Neuronal stem cell (in vitro differentiated cells): ENCODE data around the gene PPIL3.

Source experiments
- DNase-seq: peaks from one replicate; pipeline ENCODE4 v3.0.0-alpha.2; 2013; ENCODE audit warnings: low spot score
- H2AFZ ChIP-seq: one replicate; pipeline ENCODE4 v1.6.1; 2013; ENCODE audit warnings: mild to moderate bottlenecking, low read length, inconsistent platforms
- H2AK5ac ChIP-seq: 2 replicates; pipeline ENCODE4 v1.6.1; 2013; ENCODE audit warnings: low read depth, mild to moderate bottlenecking, inconsistent platforms, low read length, moderate library complexity, mixed read lengths
- H2BK120ac ChIP-seq: 2 replicates; pipeline ENCODE4 v1.6.1; 2013; ENCODE audit warnings: low read depth, mild to moderate bottlenecking, inconsistent platforms, low read length, moderate library complexity, mixed read lengths
- H2BK12ac ChIP-seq: one replicate; pipeline ENCODE4 v1.6.1; 2013; ENCODE audit warnings: low read length, inconsistent platforms
- H2BK15ac ChIP-seq: 2 replicates; pipeline ENCODE4 v1.6.1; 2013; ENCODE audit warnings: mild to moderate bottlenecking, low read length, inconsistent platforms, mixed read lengths
- H2BK5ac ChIP-seq: one replicate; pipeline ENCODE4 v1.6.1; 2013; ENCODE audit warnings: inconsistent platforms, mild to moderate bottlenecking, low read length, moderate library complexity
- H3K14ac ChIP-seq: one replicate; pipeline ENCODE4 v1.6.1; 2013; ENCODE audit warnings: low read length, inconsistent platforms
- H3K18ac ChIP-seq: 2 replicates; pipeline ENCODE4 v1.6.1; 2013; ENCODE audit warnings: low read length, inconsistent platforms
- H3K23ac ChIP-seq: 2 replicates; pipeline ENCODE4 v1.6.1; 2013; ENCODE audit warnings: low read depth, mild to moderate bottlenecking, mixed read lengths, low read length, inconsistent platforms; ENCODE audit not compliant: poor library complexity
- H3K27ac ChIP-seq: replicated peaks from 3 replicates; pipeline ENCODE4 v1.5.1; 2013; ENCODE audit warnings: low read length, inconsistent platforms
- H3K27me3 ChIP-seq, 3 experiments: 2 replicates each; pipeline ENCODE4 v1.6.1; 2013; ENCODE audit warnings: low read length in 3 of 3, mild to moderate bottlenecking in 2 of 3, inconsistent platforms in 1 of 3, low read depth in 1 of 3, mixed read lengths in 1 of 3, moderate library complexity in 1 of 3; ENCODE audit not compliant: control insufficient read depth in 3 of 3, insufficient read depth in 3 of 3
- H3K36me3 ChIP-seq, 2 donors: replicated peaks in 1 of 2; 2 replicates each; pipeline ENCODE4 v1.6.1; 2013; ENCODE audit warnings: low read length in 2 of 2; ENCODE audit not compliant: control insufficient read depth in 2 of 2, insufficient read depth in 2 of 2
- H3K4ac ChIP-seq: 2 replicates; pipeline ENCODE4 v1.6.1; 2013; ENCODE audit warnings: inconsistent platforms, mild to moderate bottlenecking, low read length, moderate library complexity
- H3K4me1 ChIP-seq, 2 donors: 1 replicate in 1 of 2; 2 replicates in 1 of 2; pipeline ENCODE4 v1.6.1; 2013; ENCODE audit warnings: low read length in 2 of 2, low read depth in 1 of 2; ENCODE audit not compliant: control insufficient read depth in 2 of 2, insufficient read depth in 1 of 2
- H3K4me2 ChIP-seq: one replicate; pipeline ENCODE4 v1.6.1; 2013; ENCODE audit warnings: mild to moderate bottlenecking, low read length, inconsistent platforms; ENCODE audit not compliant: insufficient read depth, poor library complexity, severe bottlenecking
- H3K4me3 ChIP-seq, 2 donors: 2 replicates each; pipeline ENCODE4 v1.5.1; 2013; ENCODE audit warnings: low read length in 2 of 2, mild to moderate bottlenecking in 2 of 2, inconsistent platforms in 1 of 2, moderate library complexity in 1 of 2
- H3K79me1 ChIP-seq: one replicate; pipeline ENCODE4 v1.6.1; 2013; ENCODE audit warnings: low read depth, mild to moderate bottlenecking, inconsistent platforms, low read length, moderate library complexity
- H3K9ac ChIP-seq: one replicate; pipeline ENCODE4 v1.6.1; 2013; ENCODE audit warnings: mild to moderate bottlenecking, low read depth, low read length, inconsistent platforms; ENCODE audit not compliant: poor library complexity
- H3K9me3 ChIP-seq, 2 donors: replicated peaks in 1 of 2; 2 replicates each; pipeline versions ENCODE3 to v1.6.1; 2013; ENCODE audit warnings: low read length in 2 of 2, mild to moderate bottlenecking in 2 of 2, inconsistent platforms in 1 of 2, low read depth in 1 of 2, mixed read lengths in 1 of 2, moderate library complexity in 1 of 2; ENCODE audit not compliant: control insufficient read depth in 2 of 2, insufficient read depth in 1 of 2
- H4K8ac ChIP-seq: one replicate; pipeline ENCODE4 v1.6.1; 2013; ENCODE audit warnings: low read depth, mild to moderate bottlenecking, inconsistent platforms, low read length, moderate library complexity
- H4K91ac ChIP-seq: one replicate; pipeline ENCODE4 v1.6.1; 2013; ENCODE audit warnings: low read length, low read depth, mild to moderate bottlenecking, inconsistent platforms; ENCODE audit not compliant: poor library complexity
- WGBS, 2 donors: extraction: QIAGEN DNeasy Blood & Tissue Kit; methylation state at CpG; one replicate each; pipeline ENCODE4 v1.1.7; 2013; ENCODE audit warnings: missing lambda C conversion rate in 2 of 2, mixed read lengths in 1 of 2; ENCODE audit not compliant: insufficient read length in 2 of 2, insufficient replicate concordance in 1 of 2; ENCODE audit errors: extremely low coverage in 2 of 2; 5-methylcytosine and 5-hydroxymethylcytosine counted together

Gene PPIL3

DNA sequence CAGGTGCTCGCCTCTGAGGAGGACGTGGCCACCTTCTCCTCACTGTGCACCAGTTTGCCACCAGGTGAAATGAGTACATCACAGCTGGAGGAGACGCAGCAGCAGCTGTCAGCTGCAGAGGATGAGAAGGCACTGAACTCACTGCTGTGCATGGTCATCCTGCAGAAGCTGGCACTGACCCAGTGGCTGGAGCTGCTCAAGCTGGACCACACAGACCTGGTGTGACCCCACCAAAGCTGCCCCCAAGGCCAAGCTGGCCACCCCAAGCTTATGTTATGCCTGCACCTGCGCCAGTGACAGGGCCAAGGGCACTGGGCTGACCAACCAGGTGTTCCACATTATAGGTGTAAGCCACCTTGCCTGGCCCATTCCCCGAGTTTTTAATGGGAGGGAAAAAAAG is 43.7 kb downstream of the PPIL3 start:
- H3K23ac ChIP-seq: no peak overlapping the region
- no peak overlapping the region for H3K4me2 ChIP-seq
- no peak overlapping the region for H2BK5ac ChIP-seq
- DNase-seq: no peak
- H3K79me1 ChIP-seq: no peaks in the 10 kb centered on the region
- H2AK5ac ChIP-seq: peak overlapping the region; percentile 66
- H3K14ac ChIP-seq: no peak overlapping the region
- no peak overlapping the region for H3K4me3 ChIP-seq
- no peak overlapping the region for H2BK12ac ChIP-seq
- H3K18ac ChIP-seq: no peak overlapping the region
- H3K27me3 ChIP-seq: no peaks in the 10 kb centered on the region
- WGBS, 2 donors: no CpG with 5 or more reads among the region's 5 CpGs
- H2AFZ ChIP-seq: no peak overlapping the region
- no peak overlapping the region for H2BK15ac ChIP-seq
- H3K9ac ChIP-seq: no peak overlapping the region
- H4K91ac ChIP-seq: no peak overlapping the region
- no peak overlapping the region for H3K27ac ChIP-seq
- no peak overlapping the region for H2BK120ac ChIP-seq
- no peak overlapping the region for H4K8ac ChIP-seq
- no peaks in the 10 kb centered on the region for H3K4me1 ChIP-seq
- H3K36me3 ChIP-seq: no peaks in the 10 kb centered on the region
- H3K4ac ChIP-seq: no peak overlapping the region
- no peaks in the 10 kb centered on the region for H3K9me3 ChIP-seq

- H4K8ac ChIP-seq: no peak overlapping the region
- peak overlapping the region; percentile 11 for H3K23ac ChIP-seq
- no peak overlapping the region for H3K14ac ChIP-seq
- H3K79me1 ChIP-seq: no peaks in the 10 kb centered on the region
- no peak overlapping the region for H3K27ac ChIP-seq
- H3K18ac ChIP-seq: peak overlapping the region; percentile 72
- no peaks in the 10 kb centered on the region for H3K9me3 ChIP-seq
- no peak overlapping the region for H3K4me2 ChIP-seq
- WGBS, 2 donors: no CpG with 5 or more reads among the region's 24 CpGs
- no peaks in the 10 kb centered on the region for H3K27me3 ChIP-seq
- no peak overlapping the region for H2BK15ac ChIP-seq
- no peak overlapping the region for H2BK120ac ChIP-seq
- no peak overlapping the region for H3K4ac ChIP-seq
- H3K9ac ChIP-seq: no peak overlapping the region
- H2AK5ac ChIP-seq: no peak overlapping the region
- no peak overlapping the region for H2AFZ ChIP-seq
- H2BK5ac ChIP-seq: no peak overlapping the region
- no peaks in the 10 kb centered on the region for H3K4me1 ChIP-seq
- H3K36me3 ChIP-seq: no peaks in the 10 kb centered on the region
- no peak overlapping the region for H2BK12ac ChIP-seq
- H4K91ac ChIP-seq: no peak overlapping the region
- peak overlapping the region in 1 of 2 donors; percentile 30 for H3K4me3 ChIP-seq
- DNase-seq: no peak
These were observed 44.6 kb downstream of the PPIL3 start for GRCh38 chr2:200843993-200844948.

- H3K4me1 ChIP-seq: no peaks in the 10 kb centered on the region
- no CpG with 5 or more reads among the region's 3 CpGs for WGBS, 2 donors
- no peak for DNase-seq
- no peak overlapping the region for H2BK12ac ChIP-seq
- H3K4me3 ChIP-seq: peak overlapping the region in 1 of 2 donors; percentile 5
- H4K91ac ChIP-seq: no peak overlapping the region
- no peak overlapping the region for H4K8ac ChIP-seq
- H3K4me2 ChIP-seq: no peak overlapping the region
- H2AFZ ChIP-seq: no peak overlapping the region
- H3K4ac ChIP-seq: no peak overlapping the region
- no peak overlapping the region for H3K23ac ChIP-seq
- H2BK15ac ChIP-seq: no peak overlapping the region
- no peak overlapping the region for H3K14ac ChIP-seq
- H3K9ac ChIP-seq: no peak overlapping the region
- H3K36me3 ChIP-seq: no peaks in the 10 kb centered on the region
- no peak overlapping the region for H2BK120ac ChIP-seq
- peaks cover 0 to 3% of the 10 kb centered on the region in 2 donors for H3K9me3 ChIP-seq
- no peaks in the 10 kb centered on the region for H3K27me3 ChIP-seq
- H2AK5ac ChIP-seq: no peak overlapping the region
- H2BK5ac ChIP-seq: no peak overlapping the region
- H3K79me1 ChIP-seq: no peaks in the 10 kb centered on the region
- H3K27ac ChIP-seq: no peak overlapping the region
- H3K18ac ChIP-seq: no peak overlapping the region
These were observed 49.4 kb downstream of the PPIL3 start for GRCh38 chr2:200839513-200839912.

DNA sequence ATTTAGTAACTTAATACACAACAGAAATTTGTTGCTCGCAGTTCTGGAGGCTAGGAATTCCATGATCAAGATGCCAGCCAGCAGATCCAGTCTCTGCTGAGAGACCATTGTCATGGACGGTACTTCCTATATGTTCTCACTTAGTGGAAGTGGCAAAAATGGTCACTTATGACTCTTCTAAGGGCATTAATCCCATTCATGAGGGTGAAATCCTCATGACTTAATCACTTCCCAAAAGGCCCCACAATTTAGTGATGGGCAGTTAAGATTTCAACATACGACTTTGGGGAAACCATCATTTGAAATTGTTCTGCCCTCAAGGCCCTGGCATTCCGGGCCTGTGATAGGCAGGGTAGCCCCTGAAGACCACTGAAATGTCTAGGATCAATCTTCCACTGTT is 54.2 kb downstream of the PPIL3 start:
- Histone ChIP-seq H3K4me2 (no peak overlapping the region), H3K79me1 (no peaks in the 10 kb centered on the region), H2BK12ac (no peak overlapping the region), H3K14ac (no peak overlapping the region), H3K4me3 (no peak overlapping the region), H2AK5ac (no peak overlapping the region), H2BK15ac (no peak overlapping the region), H3K23ac (no peak overlapping the region), H3K27ac (no peak overlapping the region), H3K4ac (no peak overlapping the region), H2BK120ac (no peak overlapping the region), H4K91ac (no peak overlapping the region), H2BK5ac (no peak overlapping the region), H4K8ac (no peak overlapping the region), H3K18ac (no peak overlapping the region), H3K27me3 (no peaks in the 10 kb centered on the region), H3K9ac (no peak overlapping the region), H2AFZ (no peak overlapping the region), H3K4me1 (no peaks in the 10 kb centered on the region), H3K9me3 (peaks cover 0 to 3% of the 10 kb centered on the region in 2 donors), H3K36me3 (no peaks in the 10 kb centered on the region)
- no CpG with 5 or more reads among the region's 4 CpGs for whole genome bisulfite sequencing, 2 donors
- no peak for DNase-seq
